Measurements from ENCODE around the gene RALGAPA1.

RALGAPA1 gene

DNA sequence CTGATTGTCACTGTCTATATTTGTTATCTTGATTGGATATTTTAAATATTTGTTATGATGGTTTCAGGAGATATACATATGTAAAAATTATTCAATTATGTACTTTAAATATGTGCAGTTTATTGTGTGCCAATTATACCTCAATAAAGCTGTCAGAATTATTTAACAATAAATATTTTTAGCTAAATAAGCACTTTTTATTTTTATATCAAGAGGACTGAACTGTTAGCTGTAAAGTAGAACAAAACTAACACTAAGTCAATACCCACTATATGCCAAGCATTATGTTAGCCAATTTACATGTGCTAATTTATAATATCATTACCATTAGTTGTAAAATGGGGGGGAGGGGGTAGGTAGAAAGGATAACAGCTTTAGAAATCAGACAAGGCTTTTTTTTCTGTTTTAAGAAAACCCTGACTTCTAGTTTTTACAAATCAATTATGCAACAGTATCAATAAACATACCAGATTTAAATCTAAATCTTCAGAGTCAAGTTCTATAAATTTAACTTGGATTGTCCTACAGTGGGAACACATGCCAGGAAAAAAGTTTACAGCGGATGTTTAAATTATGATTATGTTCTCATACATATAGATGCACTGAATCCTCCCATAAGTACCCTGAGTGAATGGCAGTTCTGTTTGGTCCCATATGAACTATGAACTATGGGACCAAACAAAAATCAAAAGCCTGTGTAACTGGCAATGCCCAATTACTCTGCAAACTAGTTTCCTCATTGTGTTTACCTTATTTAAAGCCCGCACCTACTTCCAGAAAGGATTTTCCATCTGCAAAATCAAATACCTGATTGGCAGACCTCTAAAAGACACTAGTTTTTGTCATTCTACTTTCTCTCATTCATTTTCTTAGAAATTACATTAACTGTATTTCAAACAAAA, 2.8 kb downstream of the RALGAPA1 start:
- Histone ChIP-seq H3K4me2 (ENCODE audit: low read length) (no peak overlapping the region), H3K27ac (ENCODE audit: low read length) (no peak overlapping the region), H3K36me3 (replicated peaks; ENCODE audit: low read depth, low read length) (no peaks in the 10 kb centered on the region), H3K9me3 (ENCODE audit: insufficient read depth, low read length) (no peaks in the 10 kb centered on the region), H3K9ac (ENCODE audit: low read length) (no peak overlapping the region), H2AFZ (ENCODE audit: low read depth, low read length) (no peak overlapping the region), H4K20me1 (ENCODE audit: insufficient read depth, low read length) (no peaks in the 10 kb centered on the region), H3K27me3 (ENCODE audit: low read depth, low read length) (no peaks in the 10 kb centered on the region), H3K4me1 (ENCODE audit: low read length) (peaks cover 9% of the 10 kb centered on the region), H3K4me3 (ENCODE audit: low read length) (no peak overlapping the region), H3K79me2 (ENCODE audit: low read length) (peaks cover 40% of the 10 kb centered on the region)
- TF ChIP-seq, protein P1, sequence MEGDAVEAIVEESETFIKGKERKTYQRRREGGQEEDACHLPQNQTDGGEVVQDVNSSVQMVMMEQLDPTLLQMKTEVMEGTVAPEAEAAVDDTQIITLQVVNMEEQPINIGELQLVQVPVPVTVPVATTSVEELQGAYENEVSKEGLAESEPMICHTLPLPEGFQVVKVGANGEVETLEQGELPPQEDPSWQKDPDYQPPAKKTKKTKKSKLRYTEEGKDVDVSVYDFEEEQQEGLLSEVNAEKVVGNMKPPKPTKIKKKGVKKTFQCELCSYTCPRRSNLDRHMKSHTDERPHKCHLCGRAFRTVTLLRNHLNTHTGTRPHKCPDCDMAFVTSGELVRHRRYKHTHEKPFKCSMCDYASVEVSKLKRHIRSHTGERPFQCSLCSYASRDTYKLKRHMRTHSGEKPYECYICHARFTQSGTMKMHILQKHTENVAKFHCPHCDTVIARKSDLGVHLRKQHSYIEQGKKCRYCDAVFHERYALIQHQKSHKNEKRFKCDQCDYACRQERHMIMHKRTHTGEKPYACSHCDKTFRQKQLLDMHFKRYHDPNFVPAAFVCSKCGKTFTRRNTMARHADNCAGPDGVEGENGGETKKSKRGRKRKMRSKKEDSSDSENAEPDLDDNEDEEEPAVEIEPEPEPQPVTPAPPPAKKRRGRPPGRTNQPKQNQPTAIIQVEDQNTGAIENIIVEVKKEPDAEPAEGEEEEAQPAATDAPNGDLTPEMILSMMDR (IDR thresholded peaks at IDR 0.05; ENCODE audit: low read depth, low read length): no peak
- no peak for TF ChIP-seq EZH2phosphoT487 (IDR thresholded peaks at IDR 0.05; ENCODE audit: low read depth)

DNA sequence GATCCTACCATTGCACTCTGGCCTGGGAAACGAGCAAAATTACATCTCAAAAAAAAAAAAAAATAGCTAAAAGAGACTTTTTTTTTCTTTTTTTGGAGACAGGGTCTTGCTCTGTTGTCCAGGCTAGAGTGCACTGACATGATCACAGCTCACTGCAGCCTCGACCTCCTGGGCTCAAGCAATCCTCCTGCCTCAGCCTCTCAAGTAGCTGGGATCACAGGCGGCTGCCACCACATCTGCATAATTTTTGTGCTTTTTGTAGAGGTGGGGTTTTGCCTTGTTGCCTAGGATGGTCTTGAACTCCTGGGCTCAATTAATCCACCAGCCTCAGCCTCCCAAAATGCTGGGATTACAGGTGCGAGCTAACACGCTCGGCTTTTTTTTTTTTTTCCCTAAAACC, 11.3 kb downstream of the RALGAPA1 start:
- H3K36me3 ChIP-seq (replicated peaks; ENCODE audit: low read depth, low read length): no peaks in the 10 kb centered on the region
- H2AFZ ChIP-seq (ENCODE audit: low read depth, low read length): no peak overlapping the region
- no peak overlapping the region for H3K27ac ChIP-seq (ENCODE audit: low read length)
- H3K27me3 ChIP-seq (ENCODE audit: low read depth, low read length): no peaks in the 10 kb centered on the region
- no peaks in the 10 kb centered on the region for H3K9me3 ChIP-seq (ENCODE audit: insufficient read depth, low read length)
- no peaks in the 10 kb centered on the region for H4K20me1 ChIP-seq (ENCODE audit: insufficient read depth, low read length)
- no peak overlapping the region for H3K9ac ChIP-seq (ENCODE audit: low read length)
- H3K4me2 ChIP-seq (ENCODE audit: low read length): no peak overlapping the region
- peaks cover 18% of the 10 kb centered on the region for H3K79me2 ChIP-seq (ENCODE audit: low read length)
- no peaks in the 10 kb centered on the region for H3K4me1 ChIP-seq (ENCODE audit: low read length)
- no peak overlapping the region for H3K4me3 ChIP-seq (ENCODE audit: low read length)
- TF ChIP-seq, protein P1 (IDR thresholded peaks at IDR 0.05; ENCODE audit: low read depth, low read length): no peak
- TF ChIP-seq EZH2phosphoT487 (IDR thresholded peaks at IDR 0.05; ENCODE audit: low read depth): no peak

- Histone ChIP-seq H3K4me1 (ENCODE audit: low read length) (no peaks in the 10 kb centered on the region), H3K4me2 (ENCODE audit: low read length) (no peak overlapping the region), H3K4me3 (ENCODE audit: low read length) (no peak overlapping the region), H3K27me3 (ENCODE audit: low read depth, low read length) (no peaks in the 10 kb centered on the region), H3K79me2 (ENCODE audit: low read length) (no peaks in the 10 kb centered on the region; the same call in 1 of the 2 replicates), H4K20me1 (ENCODE audit: insufficient read depth, low read length) (no peaks in the 10 kb centered on the region), H3K27ac (ENCODE audit: low read length) (no peak overlapping the region), H3K36me3 (replicated peaks; ENCODE audit: low read depth, low read length) (no peaks in the 10 kb centered on the region), H2AFZ (ENCODE audit: low read depth, low read length) (no peak overlapping the region), H3K9ac (ENCODE audit: low read length) (no peak overlapping the region), H3K9me3 (ENCODE audit: insufficient read depth, low read length) (no peaks in the 10 kb centered on the region)
- TF ChIP-seq, protein P1 (IDR thresholded peaks at IDR 0.05; ENCODE audit: low read depth, low read length): no peak
- TF ChIP-seq EZH2phosphoT487 (IDR thresholded peaks at IDR 0.05; ENCODE audit: low read depth): no peak
Observed at GRCh38 chr14:35789651-35790050, 19.4 kb downstream of the RALGAPA1 start.

GRCh38 chr14:35786856-35787255, 22.2 kb downstream of the RALGAPA1 start:
- Histone ChIP-seq H3K4me3 (ENCODE audit: low read length) (no peak overlapping the region), H3K79me2 (ENCODE audit: low read length) (peaks cover 7% of the 10 kb centered on the region; the same call in 1 of the 2 replicates), H3K36me3 (replicated peaks; ENCODE audit: low read depth, low read length) (no peaks in the 10 kb centered on the region), H3K27ac (ENCODE audit: low read length) (no peak overlapping the region), H3K27me3 (ENCODE audit: low read depth, low read length) (no peaks in the 10 kb centered on the region), H3K9me3 (ENCODE audit: insufficient read depth, low read length) (no peaks in the 10 kb centered on the region), H3K9ac (ENCODE audit: low read length) (no peak overlapping the region), H4K20me1 (ENCODE audit: insufficient read depth, low read length) (no peaks in the 10 kb centered on the region), H2AFZ (ENCODE audit: low read depth, low read length) (no peak overlapping the region), H3K4me2 (ENCODE audit: low read length) (no peak overlapping the region), H3K4me1 (ENCODE audit: low read length) (no peaks in the 10 kb centered on the region)
- no peak for TF ChIP-seq EZH2phosphoT487 (IDR thresholded peaks at IDR 0.05; ENCODE audit: low read depth)
- TF ChIP-seq, protein P1 (IDR thresholded peaks at IDR 0.05; ENCODE audit: low read depth, low read length): no peak
